Measurements from ENCODE around the gene TBXAS1.

Gene TBXAS1

DNA sequence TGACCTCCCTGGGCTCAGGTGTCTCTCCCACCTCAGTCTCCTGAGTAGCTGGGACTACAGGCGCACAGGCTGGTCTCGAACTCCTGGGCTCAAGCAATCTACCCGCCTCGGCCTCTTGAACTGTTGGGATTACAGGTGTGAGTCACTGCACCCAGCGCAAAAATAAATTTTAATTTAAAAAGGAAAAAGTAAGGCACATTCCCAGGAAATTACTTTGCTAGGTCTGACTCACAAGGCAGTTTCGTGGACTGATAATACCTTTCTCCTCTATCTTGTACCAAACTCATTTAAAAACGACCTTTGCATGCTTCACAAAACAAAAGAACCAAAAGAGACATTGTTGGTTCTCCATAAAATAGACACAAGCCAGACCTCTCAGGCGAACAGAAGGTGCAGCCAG, 204.0 kb downstream of the TBXAS1 start:
- no peak for TF ChIP-seq CTCF (IDR thresholded peaks at IDR 0.05; ENCODE audit: low read depth, low read length)
- DNase-seq (ENCODE audit: extremely low read depth, low read depth): no peak

DNA sequence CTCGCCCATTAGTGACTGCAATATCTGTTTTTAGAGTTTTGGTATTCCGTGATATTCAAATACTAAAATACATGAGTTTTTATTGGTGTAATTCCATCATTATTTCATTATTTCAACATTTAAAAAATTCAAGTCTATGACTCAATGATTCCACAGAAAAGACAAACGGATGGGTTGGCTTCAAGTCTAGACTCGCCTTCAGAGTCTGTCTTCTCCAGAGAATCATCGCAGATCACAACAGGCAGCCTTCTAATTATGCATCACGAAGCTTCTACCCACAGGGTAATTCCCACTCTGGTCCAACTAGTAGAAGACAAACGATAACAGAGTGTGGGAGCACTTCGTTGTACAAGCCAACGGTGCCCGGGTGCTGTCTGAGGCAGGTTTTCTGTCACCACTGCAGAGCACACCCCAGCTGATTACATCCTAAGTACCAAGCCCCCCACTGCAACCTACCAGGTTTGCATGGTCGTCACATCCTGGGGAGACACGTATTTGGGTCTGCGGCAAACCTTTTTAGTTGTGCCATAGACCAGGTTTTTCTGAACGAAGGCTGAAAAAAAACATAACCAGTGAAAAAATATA, 204.8 kb downstream of the TBXAS1 start:
- no peak for DNase-seq (ENCODE audit: extremely low read depth, low read depth)
- no peak for TF ChIP-seq CTCF (IDR thresholded peaks at IDR 0.05; ENCODE audit: low read depth, low read length)

GRCh38 chr7:140034421-140034820, 205.4 kb downstream of the TBXAS1 start:
- DNase-seq (ENCODE audit: extremely low read depth, low read depth): no peak
- no peak for TF ChIP-seq CTCF (IDR thresholded peaks at IDR 0.05; ENCODE audit: low read depth, low read length)

DNA sequence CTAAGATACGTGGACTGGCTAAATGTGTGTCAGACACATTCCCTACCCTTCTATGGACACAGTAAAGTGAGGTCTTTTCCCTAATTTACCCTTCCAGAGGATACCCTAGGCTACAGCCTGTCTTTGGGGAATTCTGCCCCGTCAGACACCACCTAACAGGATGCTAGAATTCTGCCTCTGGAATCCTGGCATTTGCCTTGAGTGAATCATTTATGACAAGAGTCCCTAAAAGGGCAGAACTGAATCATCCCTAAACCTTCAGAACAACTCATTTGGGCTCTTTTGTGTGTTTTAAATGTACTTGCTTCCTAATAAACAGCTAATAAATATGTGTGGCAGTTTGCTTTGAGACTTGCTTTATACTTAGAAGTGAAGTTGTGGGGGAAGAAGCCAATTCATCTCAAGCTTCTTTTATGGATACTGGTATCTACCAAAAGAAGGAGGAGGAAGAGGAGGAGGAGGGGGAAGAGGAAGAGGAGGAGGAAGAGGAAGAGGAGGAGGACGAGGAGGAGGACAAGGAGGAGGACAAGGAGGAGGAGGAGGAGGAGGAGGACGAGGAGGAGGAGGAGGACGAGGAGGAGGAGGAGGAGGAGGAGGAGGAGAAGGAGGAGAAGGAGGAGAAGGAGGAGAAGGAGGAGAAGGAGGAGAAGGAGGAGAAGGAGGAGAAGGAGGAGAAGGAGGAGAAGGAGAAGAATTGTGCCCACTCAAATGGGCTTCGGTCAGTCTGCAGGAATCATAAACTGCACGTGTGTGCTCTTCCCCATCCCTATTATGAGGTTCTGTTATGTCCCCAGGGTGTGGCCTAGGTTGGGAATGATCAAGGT, 206.5 kb downstream of the TBXAS1 start:
- no peak for TF ChIP-seq CTCF (IDR thresholded peaks at IDR 0.05; ENCODE audit: low read depth, low read length)
- no peak for DNase-seq (ENCODE audit: extremely low read depth, low read depth)

DNA sequence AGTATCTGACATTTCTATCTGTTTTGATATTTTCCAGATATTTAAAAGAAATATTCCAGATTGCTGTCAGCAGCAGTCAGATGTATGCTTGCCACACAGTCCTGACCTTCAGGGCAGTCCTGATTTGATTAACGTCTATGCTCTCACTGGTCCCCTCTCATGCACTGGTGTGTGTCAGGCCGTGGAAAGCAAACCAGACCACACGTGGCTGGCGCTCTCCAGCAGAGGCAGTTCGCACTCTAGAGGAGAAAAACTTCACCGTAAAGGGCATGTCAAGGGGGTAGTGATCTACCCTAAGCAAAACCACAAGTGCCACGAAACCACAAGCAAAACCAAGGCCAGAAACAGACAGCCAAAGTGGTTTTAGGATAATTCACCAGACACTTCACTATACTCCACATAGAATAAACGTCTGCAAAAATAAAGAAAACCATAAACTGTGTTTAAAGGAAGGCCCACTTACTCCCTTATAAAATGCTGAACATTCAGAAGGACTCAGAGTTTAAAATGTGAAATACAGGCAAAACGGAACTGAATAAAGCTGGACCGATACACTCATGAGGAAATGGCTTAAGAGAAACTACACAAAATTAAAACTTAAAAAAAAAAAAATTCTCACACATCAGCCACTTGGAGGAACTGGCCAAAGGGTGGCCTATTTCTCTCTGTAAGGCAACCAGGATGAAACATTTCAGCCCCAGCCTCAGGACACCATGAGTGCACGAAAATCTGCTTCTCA, 207.3 kb downstream of the TBXAS1 start:
- no peak for DNase-seq (ENCODE audit: extremely low read depth, low read depth)

GRCh38 chr7:140039066-140039465, 210.0 kb downstream of the TBXAS1 start:
- DNase-seq (ENCODE audit: extremely low read depth, low read depth): no peak
- TF ChIP-seq CTCF (IDR thresholded peaks at IDR 0.05; ENCODE audit: low read depth, low read length): no peak

More for the DNA sequence above, 207.3 kb downstream of the TBXAS1 start:
- TF ChIP-seq CTCF (IDR thresholded peaks at IDR 0.05; ENCODE audit: low read depth, low read length): no peak

DNA sequence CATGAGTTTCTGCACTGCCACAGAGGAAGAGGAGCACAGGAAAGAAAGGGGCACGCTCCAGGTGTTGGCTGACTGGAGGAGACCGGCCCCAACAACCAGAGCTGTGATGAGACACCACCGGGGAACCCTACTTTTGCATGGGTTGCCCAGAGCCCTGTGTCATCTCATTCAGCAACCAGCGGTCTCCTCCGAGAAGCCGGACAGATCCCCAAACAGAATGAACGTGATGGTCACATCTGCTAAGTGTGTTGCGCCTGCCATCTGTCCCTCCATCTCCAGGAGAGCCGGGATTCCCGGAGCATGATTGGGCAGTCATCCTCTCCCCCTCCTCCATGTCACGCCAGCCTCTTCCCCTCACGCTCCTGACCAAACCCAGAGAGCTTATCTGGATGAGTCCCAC, 210.8 kb downstream of the TBXAS1 start:
- DNase-seq (ENCODE audit: extremely low read depth, low read depth): no peak

More for the DNA sequence above, 210.8 kb downstream of the TBXAS1 start:
- TF ChIP-seq CTCF (IDR thresholded peaks at IDR 0.05; ENCODE audit: low read depth, low read length): no peak
